ENCODE data around the gene CMTM3. TPM values are rescaled to one million over a fixed set of nuclear protein-coding genes. Genes with fewer than 3 reads are reported as not detected.

The CMTM3 gene
- total RNA-seq, 1 experiment from 2014 or later = 12.8 TPM

DNA sequence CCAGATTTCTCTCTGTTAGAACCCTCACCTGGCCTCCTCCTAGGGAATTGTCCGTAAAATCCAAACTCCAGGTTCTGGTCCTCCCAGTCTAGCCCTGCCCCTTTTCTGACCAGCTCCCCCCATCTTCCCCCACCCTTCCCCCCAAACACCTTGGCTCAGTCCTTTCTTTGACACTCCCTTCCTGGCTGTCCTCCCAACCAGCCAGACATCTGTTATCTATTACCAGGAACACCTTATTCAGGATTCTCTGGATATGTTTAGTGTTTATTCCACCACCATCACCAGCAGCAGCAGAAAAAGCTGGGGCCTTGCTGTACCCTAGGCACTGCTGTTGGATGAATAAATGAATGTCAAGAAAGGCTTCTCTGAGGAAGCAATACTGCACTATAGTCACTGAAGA, 4.0 kb upstream of the CMTM3 start:
- RAD21 ChIA-PET (ENCODE audit: low non-redundant PET in 1 of 2, low total read pairs in 2 of 2, uncharacterized antibody in 2 of 2, unreplicated experiment in 2 of 2) = no interaction called here
- Histone ChIP-seq H3K9me3 (ENCODE audit: control insufficient read depth in 1 of 2, insufficient read depth in 1 of 2, low read depth in 1 of 2, low read length in 2 of 2) (no peaks in the 10 kb centered on the region), H3K4me3 (replicated peaks in 1 of 2; ENCODE audit: low read depth in 1 of 2, low read length in 2 of 2) (no peak overlapping the region), H3K4me2 (ENCODE audit: low read length) (no peak overlapping the region), H3K4me1 (ENCODE audit: control insufficient read depth in 1 of 2, insufficient read depth in 2 of 2, low read length in 2 of 2) (peaks cover 7 to 10% of the 10 kb centered on the region in 2 experiments; a peak in 3 of 4 replicates), H3K36me3 (ENCODE audit: control insufficient read depth in 1 of 2, insufficient read depth in 2 of 2, low read length in 2 of 2) (no peaks in the 10 kb centered on the region), H3K27me3 (ENCODE audit: insufficient read depth, low read length) (no peaks in the 10 kb centered on the region), H4K20me1 (ENCODE audit: insufficient read depth) (no peaks in the 10 kb centered on the region), H3K9me2 (ENCODE audit: insufficient read depth) (no peaks in the 10 kb centered on the region), H3K9ac (ENCODE audit: low read length) (no peak overlapping the region), H3K27ac (ENCODE audit: low read depth, low read length) (no peak overlapping the region), H3K79me2 (ENCODE audit: insufficient read depth, low read length) (peaks cover 2% of the 10 kb centered on the region; the same call in 1 of the 2 replicates), H2AFZ (ENCODE audit: low read depth, low read length, poor library complexity, severe bottlenecking) (no peak overlapping the region)
- DNase-seq (ENCODE audit: low read depth, low spot score) = no peak
- intact Hi-C loops (cut with micrococcal nuclease) = no loop called here
- TF ChIP-seq ZFX (IDR thresholded peaks at IDR 0.05) (no peak), ELF1 (IDR thresholded peaks at IDR 0.05; ENCODE audit: borderline replicate concordance, low read depth) (no peak), EZH2phosphoT487 (IDR thresholded peaks at IDR 0.05; ENCODE audit: borderline replicate concordance) (no peak), SP1 (IDR thresholded peaks at IDR 0.05; ENCODE audit: low read depth) (no peak), FOSL1 (IDR thresholded peaks at IDR 0.05; ENCODE audit: low read depth) (no peak), EZH2 (IDR thresholded peaks at IDR 0.05) (no peak), ZNF274 (IDR thresholded peaks at IDR 0.05; ENCODE audit: low read depth, low read length) (no peak), POLR2AphosphoS5 (IDR thresholded peaks at IDR 0.05; ENCODE audit: low read depth, low read length) (no peak), EGR1 (IDR thresholded peaks at IDR 0.05; ENCODE audit: low read depth) (no peak), JUND (IDR thresholded peaks at IDR 0.05) (no peak), TCF7L2 (IDR thresholded peaks at IDR 0.05; ENCODE audit: borderline replicate concordance, extremely low read depth, insufficient read depth, insufficient read length) (no peak)
- TF ChIP-seq, protein P1, sequence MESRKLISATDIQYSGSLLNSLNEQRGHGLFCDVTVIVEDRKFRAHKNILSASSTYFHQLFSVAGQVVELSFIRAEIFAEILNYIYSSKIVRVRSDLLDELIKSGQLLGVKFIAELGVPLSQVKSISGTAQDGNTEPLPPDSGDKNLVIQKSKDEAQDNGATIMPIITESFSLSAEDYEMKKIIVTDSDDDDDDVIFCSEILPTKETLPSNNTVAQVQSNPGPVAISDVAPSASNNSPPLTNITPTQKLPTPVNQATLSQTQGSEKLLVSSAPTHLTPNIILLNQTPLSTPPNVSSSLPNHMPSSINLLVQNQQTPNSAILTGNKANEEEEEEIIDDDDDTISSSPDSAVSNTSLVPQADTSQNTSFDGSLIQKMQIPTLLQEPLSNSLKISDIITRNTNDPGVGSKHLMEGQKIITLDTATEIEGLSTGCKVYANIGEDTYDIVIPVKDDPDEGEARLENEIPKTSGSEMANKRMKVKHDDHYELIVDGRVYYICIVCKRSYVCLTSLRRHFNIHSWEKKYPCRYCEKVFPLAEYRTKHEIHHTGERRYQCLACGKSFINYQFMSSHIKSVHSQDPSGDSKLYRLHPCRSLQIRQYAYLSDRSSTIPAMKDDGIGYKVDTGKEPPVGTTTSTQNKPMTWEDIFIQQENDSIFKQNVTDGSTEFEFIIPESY (IDR thresholded peaks at IDR 0.05; ENCODE audit: extremely low read depth, insufficient replicate concordance, low read length) = no peak
- TF ChIP-seq, protein P2, sequence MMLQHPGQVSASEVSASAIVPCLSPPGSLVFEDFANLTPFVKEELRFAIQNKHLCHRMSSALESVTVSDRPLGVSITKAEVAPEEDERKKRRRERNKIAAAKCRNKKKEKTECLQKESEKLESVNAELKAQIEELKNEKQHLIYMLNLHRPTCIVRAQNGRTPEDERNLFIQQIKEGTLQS (IDR thresholded peaks at IDR 0.05) = no peak
- TF ChIP-seq, protein P3, sequence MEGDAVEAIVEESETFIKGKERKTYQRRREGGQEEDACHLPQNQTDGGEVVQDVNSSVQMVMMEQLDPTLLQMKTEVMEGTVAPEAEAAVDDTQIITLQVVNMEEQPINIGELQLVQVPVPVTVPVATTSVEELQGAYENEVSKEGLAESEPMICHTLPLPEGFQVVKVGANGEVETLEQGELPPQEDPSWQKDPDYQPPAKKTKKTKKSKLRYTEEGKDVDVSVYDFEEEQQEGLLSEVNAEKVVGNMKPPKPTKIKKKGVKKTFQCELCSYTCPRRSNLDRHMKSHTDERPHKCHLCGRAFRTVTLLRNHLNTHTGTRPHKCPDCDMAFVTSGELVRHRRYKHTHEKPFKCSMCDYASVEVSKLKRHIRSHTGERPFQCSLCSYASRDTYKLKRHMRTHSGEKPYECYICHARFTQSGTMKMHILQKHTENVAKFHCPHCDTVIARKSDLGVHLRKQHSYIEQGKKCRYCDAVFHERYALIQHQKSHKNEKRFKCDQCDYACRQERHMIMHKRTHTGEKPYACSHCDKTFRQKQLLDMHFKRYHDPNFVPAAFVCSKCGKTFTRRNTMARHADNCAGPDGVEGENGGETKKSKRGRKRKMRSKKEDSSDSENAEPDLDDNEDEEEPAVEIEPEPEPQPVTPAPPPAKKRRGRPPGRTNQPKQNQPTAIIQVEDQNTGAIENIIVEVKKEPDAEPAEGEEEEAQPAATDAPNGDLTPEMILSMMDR (IDR thresholded peaks at IDR 0.05 in 2 of 3, conservative IDR thresholded peaks at IDR 0.05 in 1 of 3; ENCODE audit: borderline replicate concordance in 1 of 3, insufficient read depth in 1 of 3, low read depth in 2 of 3, low read length in 2 of 3) = no peak
- POLR2A ChIA-PET = no interaction called here
- CTCF ChIA-PET = interaction anchor here (0.6 to 0.7 kb wide), 2 partner anchors 193 to 634 kb away, joined by 3 to 5 read pairs; no protein-coding TSS in a partner anchor
- BruUV-seq (replicated peaks) = no TSS peak
- ATAC-seq = no peak

Data from HCT116 (cell line).